Subcutaneous abdominal adipose tissue (tissue), 5 donors: Measurements from ENCODE around the gene TMTC2.
"Not testable (repeated sequence)": the region's sequence is repeated elsewhere in the genome, so short reads cannot be mapped to it uniquely, and the experiment has no call there.

Experiments used
- H3K27ac ChIP-seq: one replicate; pipeline ENCODE4 v1.7.0; 2013; ENCODE audit warnings: low read depth, mild to moderate bottlenecking, inconsistent platforms, low read length, moderate library complexity
- H3K27me3 ChIP-seq, 5 donors: one replicate each; pipeline ENCODE4 v1.7.0; 2013; ENCODE audit warnings: low read length in 5 of 5, inconsistent platforms in 1 of 5; ENCODE audit not compliant: control insufficient read depth in 5 of 5, insufficient read depth in 4 of 5
- H3K36me3 ChIP-seq, 5 donors: one replicate each; pipeline ENCODE4 v1.7.0; 2013; ENCODE audit warnings: low read length in 5 of 5; ENCODE audit not compliant: control insufficient read depth in 5 of 5, insufficient read depth in 5 of 5
- H3K4me1 ChIP-seq, 5 donors: one replicate each; pipeline ENCODE4 v1.7.0; 2013; ENCODE audit warnings: low read length in 5 of 5, mild to moderate bottlenecking in 3 of 5, moderate library complexity in 1 of 5; ENCODE audit not compliant: control insufficient read depth in 5 of 5, insufficient read depth in 5 of 5
- H3K4me3 ChIP-seq, 5 donors: one replicate each; pipeline ENCODE4 v1.7.0; 2013; ENCODE audit warnings: low read length in 5 of 5, low read depth in 1 of 5
- H3K9ac ChIP-seq, 5 donors: one replicate each; pipeline ENCODE4 v1.7.0; 2013; ENCODE audit warnings: low read length in 5 of 5, mild to moderate bottlenecking in 4 of 5, moderate library complexity in 3 of 5
- H3K9me3 ChIP-seq, 5 donors: one replicate each; pipeline ENCODE4 v1.7.0; 2013; ENCODE audit warnings: low read length in 5 of 5; ENCODE audit not compliant: control insufficient read depth in 5 of 5
- donor health status: healthy.
- donor health status: healthy.
- donor health status: healthy.
- donor health status: healthy.
- donor health status: healthy.

The TMTC2 gene

GRCh38 chr12:83092606-83093005 lies 405.9 kb downstream of the TMTC2 start:
- Histone ChIP-seq H3K4me3 (no peak overlapping the region), H3K36me3 (no peaks in the 10 kb centered on the region), H3K4me1 (no peaks in the 10 kb centered on the region), H3K27ac (no peak overlapping the region), H3K9ac (no peak overlapping the region), H3K27me3 (no peaks in the 10 kb centered on the region), H3K9me3 (no peaks in the 10 kb centered on the region)

- H3K9me3 ChIP-seq: no peaks in the 10 kb centered on the region
- H3K9ac ChIP-seq: no peak overlapping the region
- H3K27me3 ChIP-seq: no peaks in the 10 kb centered on the region
- H3K36me3 ChIP-seq: no peaks in the 10 kb centered on the region
- H3K4me1 ChIP-seq: no peaks in the 10 kb centered on the region
- no peak overlapping the region for H3K4me3 ChIP-seq
- no peak overlapping the region for H3K27ac ChIP-seq
These were observed 406.7 kb downstream of the TMTC2 start for GRCh38 chr12:83093426-83093825.

- Histone ChIP-seq H3K4me1 (no peaks in the 10 kb centered on the region), H3K36me3 (no peaks in the 10 kb centered on the region), H3K4me3 (no peak overlapping the region), H3K9me3 (no peaks in the 10 kb centered on the region), H3K27me3 (no peaks in the 10 kb centered on the region), H3K27ac (no peak overlapping the region), H3K9ac (no peak overlapping the region)
These were observed 411.1 kb downstream of the TMTC2 start for GRCh38 chr12:83097643-83098342.

- H3K9me3 ChIP-seq: no peaks in the 10 kb centered on the region
- H3K9ac ChIP-seq: no peak overlapping the region
- H3K27ac ChIP-seq: no peak overlapping the region
- H3K27me3 ChIP-seq: no peaks in the 10 kb centered on the region
- H3K4me1 ChIP-seq: no peaks in the 10 kb centered on the region
- H3K4me3 ChIP-seq: no peak overlapping the region
- no peaks in the 10 kb centered on the region for H3K36me3 ChIP-seq
These were observed 412.7 kb downstream of the TMTC2 start for GRCh38 chr12:83099436-83099835.

- Histone ChIP-seq H3K36me3 (no peaks in the 10 kb centered on the region), H3K4me3 (no peak overlapping the region), H3K9me3 (no peaks in the 10 kb centered on the region), H3K27ac (no peak overlapping the region), H3K4me1 (no peaks in the 10 kb centered on the region), H3K9ac (no peak overlapping the region), H3K27me3 (no peaks in the 10 kb centered on the region)
These were observed 415.8 kb downstream of the TMTC2 start for GRCh38 chr12:83102499-83102898.

GRCh38 chr12:83106873-83107272 lies 420.2 kb downstream of the TMTC2 start:
- Histone ChIP-seq H3K36me3 (no peaks in the 10 kb centered on the region), H3K9ac (no peak overlapping the region), H3K9me3 (no peaks in the 10 kb centered on the region), H3K4me1 (no peaks in the 10 kb centered on the region), H3K27ac (no peak overlapping the region), H3K27me3 (no peaks in the 10 kb centered on the region), H3K4me3 (no peak overlapping the region)

- no peak overlapping the region for H3K9ac ChIP-seq
- no peak overlapping the region for H3K4me3 ChIP-seq
- H3K4me1 ChIP-seq: no peaks in the 10 kb centered on the region
These were observed 423.7 kb downstream of the TMTC2 start for GRCh38 chr12:83110424-83110823.

GRCh38 chr12:83113945-83114344 lies 427.2 kb downstream of the TMTC2 start:
- H3K4me1 ChIP-seq: no peaks in the 10 kb centered on the region
- H3K27ac ChIP-seq: no peak overlapping the region
- H3K36me3 ChIP-seq: no peaks in the 10 kb centered on the region
- no peak overlapping the region for H3K9ac ChIP-seq
- H3K27me3 ChIP-seq: no peaks in the 10 kb centered on the region
- no peak overlapping the region for H3K4me3 ChIP-seq
- H3K9me3 ChIP-seq: no peaks in the 10 kb centered on the region

More at GRCh38 chr12:83110424-83110823, 423.7 kb downstream of the TMTC2 start:
- no peak overlapping the region for H3K27ac ChIP-seq
- H3K9me3 ChIP-seq: no peaks in the 10 kb centered on the region
- no peaks in the 10 kb centered on the region for H3K36me3 ChIP-seq
- H3K27me3 ChIP-seq: no peaks in the 10 kb centered on the region

GRCh38 chr12:83114966-83115365 lies 428.3 kb downstream of the TMTC2 start:
- H3K27ac ChIP-seq: no peak overlapping the region
- H3K4me3 ChIP-seq: no peak overlapping the region
- H3K9me3 ChIP-seq: no peaks in the 10 kb centered on the region
- H3K27me3 ChIP-seq: no peaks in the 10 kb centered on the region
- no peaks in the 10 kb centered on the region for H3K4me1 ChIP-seq
- H3K9ac ChIP-seq: no peak overlapping the region
- no peaks in the 10 kb centered on the region for H3K36me3 ChIP-seq

- H3K9ac ChIP-seq, H3K27me3 ChIP-seq, H3K36me3 ChIP-seq, H3K9me3 ChIP-seq, H3K4me3 ChIP-seq, H3K27ac ChIP-seq, H3K4me1 ChIP-seq: not testable (repeated sequence)
These were observed 431.2 kb downstream of the TMTC2 start for GRCh38 chr12:83117926-83118325.
